ENCODE measurements around the gene CNKSR2.

CNKSR2 gene

GRCh38 chrX:21666679-21667078 is 292.5 kb downstream of the CNKSR2 start:
- no peak for DNase-seq (ENCODE audit: low read depth, low spot score)

GRCh38 chrX:21674430-21675186 is 300.4 kb downstream of the CNKSR2 start:
- DNase-seq (ENCODE audit: low read depth, low spot score) = no peak

- no peak for DNase-seq (ENCODE audit: low read depth, low spot score)
Measured at GRCh38 chrX:21675931-21676330, 301.7 kb downstream of the CNKSR2 start.

- no peak for DNase-seq (ENCODE audit: low read depth, low spot score)
Measured at GRCh38 chrX:21678048-21678612, 303.9 kb downstream of the CNKSR2 start.

GRCh38 chrX:21683941-21684340 is 309.7 kb downstream of the CNKSR2 start:
- DNase-seq (ENCODE audit: low read depth, low spot score) = no peak

GRCh38 chrX:21691512-21692018 is 317.3 kb downstream of the CNKSR2 start:
- DNase-seq (ENCODE audit: low read depth, low spot score) = no peak

GRCh38 chrX:21698272-21698671 is 324.1 kb downstream of the CNKSR2 start:
- DNase-seq (ENCODE audit: low read depth, low spot score) = no peak

- no peak for DNase-seq (ENCODE audit: low read depth, low spot score)
Measured at GRCh38 chrX:21699136-21699535, 324.9 kb downstream of the CNKSR2 start.

- no peak for DNase-seq (ENCODE audit: low read depth, low spot score)
Measured at GRCh38 chrX:21700275-21700674, 326.1 kb downstream of the CNKSR2 start.

- DNase-seq (ENCODE audit: low read depth, low spot score) = no peak
Measured at GRCh38 chrX:21700967-21701366, 326.7 kb downstream of the CNKSR2 start.

- no peak for DNase-seq (ENCODE audit: low read depth, low spot score)
Measured at GRCh38 chrX:21702725-21703124, 328.5 kb downstream of the CNKSR2 start.

All from brain pericyte (primary cell).